ENCODE data around the gene CDYL. TPM values are rescaled to one million over a fixed set of nuclear protein-coding genes. Genes with fewer than 3 reads are reported as not detected.

CDYL gene
- total RNA-seq, 1 experiment from 2014 or later = 32.0 TPM

GRCh38 chr6:4884646-4885340 lies 108.6 kb downstream of the CDYL start:
- no peak for DNase-seq (ENCODE audit: low spot score)

- DNase-seq (ENCODE audit: low spot score) = no peak
These were observed 109.2 kb downstream of the CDYL start for GRCh38 chr6:4885341-4885933.

GRCh38 chr6:4888841-4889240 lies 112.6 kb downstream of the CDYL start:
- no peak for DNase-seq (ENCODE audit: low spot score)

- DNase-seq (ENCODE audit: low spot score) = no peak
These were observed 113.5 kb downstream of the CDYL start for GRCh38 chr6:4889701-4890100.

GRCh38 chr6:4890191-4890590 lies 114.0 kb downstream of the CDYL start:
- DNase-seq (ENCODE audit: low spot score) = no peak

GRCh38 chr6:4890627-4891026 lies 114.4 kb downstream of the CDYL start:
- no peak for DNase-seq (ENCODE audit: low spot score)

GRCh38 chr6:4891141-4891540 lies 114.9 kb downstream of the CDYL start:
- DNase-seq (ENCODE audit: low spot score) = no peak

- DNase-seq (ENCODE audit: low spot score) = no peak
These were observed 116.7 kb downstream of the CDYL start for GRCh38 chr6:4892785-4893485.

GRCh38 chr6:4894049-4894448 lies 117.8 kb downstream of the CDYL start:
- no peak for DNase-seq (ENCODE audit: low spot score)

- no peak for DNase-seq (ENCODE audit: low spot score)
These were observed 119.8 kb downstream of the CDYL start for GRCh38 chr6:4895971-4896370.

GRCh38 chr6:4896401-4896800 lies 120.2 kb downstream of the CDYL start:
- DNase-seq (ENCODE audit: low spot score) = no peak

GRCh38 chr6:4899249-4900034 lies 123.2 kb downstream of the CDYL start:
- DNase-seq (ENCODE audit: low spot score) = no peak

- DNase-seq (ENCODE audit: low spot score) = no peak
These were observed 125.3 kb downstream of the CDYL start for GRCh38 chr6:4901386-4902061.

GRCh38 chr6:4902363-4902762 lies 126.2 kb downstream of the CDYL start:
- DNase-seq (ENCODE audit: low spot score) = no peak

GRCh38 chr6:4903121-4903520 lies 126.9 kb downstream of the CDYL start:
- no peak for DNase-seq (ENCODE audit: low spot score)

- no peak for DNase-seq (ENCODE audit: low spot score)
These were observed 127.7 kb downstream of the CDYL start for GRCh38 chr6:4903751-4904370.

GRCh38 chr6:4904461-4905025 lies 128.3 kb downstream of the CDYL start:
- no peak for DNase-seq (ENCODE audit: low spot score)

GRCh38 chr6:4905826-4906225 lies 129.6 kb downstream of the CDYL start:
- no peak for DNase-seq (ENCODE audit: low spot score)

GRCh38 chr6:4906293-4907276 lies 130.4 kb downstream of the CDYL start:
- DNase-seq (ENCODE audit: low spot score) = no peak

GRCh38 chr6:4907602-4908001 lies 131.4 kb downstream of the CDYL start:
- DNase-seq (ENCODE audit: low spot score) = no peak
